SK-N-SH (cell line): ENCODE measurements around the gene RAB30. TPM values are rescaled to one million over a fixed set of nuclear protein-coding genes. Genes with fewer than 3 reads are reported as not detected.

Experiments
- CTCF ChIA-PET: fragments of 300-600, 350-600 bp; formaldehyde crosslinking; extraction: SDS; loops from one replicate; lab custom pipeline; 2021; lab: Yijun Ruan, JAX
- POLR2A ChIA-PET: fragments of 350-600 bp; sonication (Branson Sonifier 250); formaldehyde crosslinking; extraction: SDS; loops from one replicate; lab custom pipeline; 2020; ENCODE audit warnings: antibody characterized with exemption, inconsistent platforms; lab: Yijun Ruan, JAX
- DNase-seq: peaks from one replicate; pipeline ENCODE4 v3.0.0; 2012
- H2AFZ ChIP-seq: fragments of 200-600 bp; sonication (generic); 2 replicates; pipeline ENCODE4 v1.8.1; 2016; ENCODE audit warnings: antibody characterized with exemption, mild to moderate bottlenecking, low read depth
- H3F3A ChIP-seq: fragments of 200-600 bp; sonication (generic); replicated peaks from 2 replicates; pipeline ENCODE3; 2016; ENCODE audit warnings: antibody characterized with exemption, mild to moderate bottlenecking; ENCODE audit not compliant: insufficient read depth
- H3K27ac ChIP-seq, 2 experiments: fragments of 200-500 bp in 1 of 2; fragments of 200-600 bp in 1 of 2; sonication (Bioruptor generic) in 1 of 2; sonication (generic), shearing (Covaris generic) in 1 of 2; 2 replicates each; pipeline versions ENCODE4 v1.5.1 to v1.6.1; 2014 to 2016; ENCODE audit warnings: low read depth in 2 of 2, inconsistent platforms in 1 of 2, low read length in 1 of 2, mild to moderate bottlenecking in 1 of 2, mixed read lengths in 1 of 2
- H3K27me3 ChIP-seq: fragments of 200-600 bp; sonication (generic), shearing (Covaris generic); 2 replicates; pipeline ENCODE4 v1.6.1; 2016; ENCODE audit warnings: mixed run types; ENCODE audit not compliant: insufficient read depth
- H3K36me3 ChIP-seq, 2 experiments: fragments of 200-500 bp in 1 of 2; fragments of 200-600 bp in 1 of 2; sonication (Bioruptor generic) in 1 of 2; sonication (generic) in 1 of 2; replicated peaks in 1 of 2; 2 replicates each; pipeline versions ENCODE3 to v1.5.1; 2014 to 2016; ENCODE audit warnings: low read length in 1 of 2, mild to moderate bottlenecking in 1 of 2; ENCODE audit not compliant: insufficient read depth in 2 of 2, control insufficient read depth in 1 of 2
- H3K4me1 ChIP-seq, 2 experiments: fragments of 200-500 bp in 1 of 2; fragments of 200-600 bp in 1 of 2; sonication (Bioruptor generic) in 1 of 2; sonication (generic), shearing (Covaris generic) in 1 of 2; 2 replicates each; pipeline versions ENCODE4 v1.5.1 to v1.6.1; 2014 to 2016; ENCODE audit warnings: low read depth in 1 of 2, low read length in 1 of 2, mixed run types in 1 of 2; ENCODE audit not compliant: insufficient read depth in 2 of 2, control insufficient read depth in 1 of 2
- H3K4me2 ChIP-seq: fragments of 200-600 bp; sonication (generic), shearing (Covaris generic); 2 replicates; pipeline ENCODE4 v1.6.1; 2017; ENCODE audit warnings: mixed run types
- H3K4me3 ChIP-seq, 2 experiments: fragments of 200-500 bp in 1 of 2; fragments of 200-600 bp in 1 of 2; sonication (Bioruptor generic) in 1 of 2; sonication (generic), shearing (Covaris generic) in 1 of 2; 2 replicates each; pipeline versions ENCODE4 v1.5.1 to v1.8.1; 2014 to 2016; ENCODE audit warnings: low read depth in 2 of 2, inconsistent platforms in 1 of 2, low read length in 1 of 2, mild to moderate bottlenecking in 1 of 2, mixed read lengths in 1 of 2, moderate library complexity in 1 of 2
- H3K79me2 ChIP-seq: fragments of 200-600 bp; sonication (generic); 2 replicates; pipeline ENCODE4 v1.8.1; 2017; ENCODE audit warnings: mild to moderate bottlenecking; ENCODE audit not compliant: insufficient read depth
- H3K9ac ChIP-seq: fragments of 200-600 bp; sonication (generic); 2 replicates; pipeline ENCODE4 v1.6.1; 2017; ENCODE audit warnings: mixed run types
- H3K9me2 ChIP-seq: fragments of 200-600 bp; sonication (generic); 2 replicates; pipeline ENCODE4 v1.6.1; 2017; ENCODE audit warnings: mixed run types
- H3K9me3 ChIP-seq: fragments of 200-600 bp; sonication (generic); 2 replicates; pipeline ENCODE4 v1.6.1; 2017; ENCODE audit warnings: mixed run types, mild to moderate bottlenecking, moderate library complexity
- H4K20me1 ChIP-seq: fragments of 200-600 bp; sonication (generic); 2 replicates; pipeline ENCODE4 v1.6.1; 2017; ENCODE audit warnings: mild to moderate bottlenecking, mixed run types; ENCODE audit not compliant: insufficient read depth
- EP300 ChIP-seq, 2 experiments: IDR thresholded peaks; 2 replicates each; pipeline versions ENCODE4 v1.4.0 to v1.6.1; 2012; ENCODE audit warnings: borderline replicate concordance in 1 of 2, low read depth in 1 of 2, low read length in 1 of 2
- FOSL2 ChIP-seq: IDR thresholded peaks from 2 replicates; pipeline ENCODE4 v1.4.0; 2012; ENCODE audit warnings: low read depth, mild to moderate bottlenecking, moderate library complexity, borderline replicate concordance
- FOXJ3 ChIP-seq: sonication (generic); formaldehyde crosslinking; IDR thresholded peaks from 2 replicates; pipeline ENCODE4 v1.5.1; 2020; ENCODE audit warnings: mild to moderate bottlenecking, missing genetic modification reagents
- RCOR1 ChIP-seq: fragments of 150-350 bp; IDR thresholded peaks from 2 replicates; pipeline ENCODE4 v1.6.1; 2017; ENCODE audit warnings: antibody characterized with exemption, low read length
- RFX5 ChIP-seq: IDR thresholded peaks from 2 replicates; pipeline ENCODE4 v1.6.1; 2012; ENCODE audit warnings: mild to moderate bottlenecking, improper control_type of control experiment, low read length
- SIN3A ChIP-seq: IDR thresholded peaks from 2 replicates; pipeline ENCODE4 v1.6.1; 2012; ENCODE audit warnings: low read depth, mild to moderate bottlenecking, low read length, moderate library complexity, borderline replicate concordance
- TCF12 ChIP-seq: IDR thresholded peaks from 2 replicates; pipeline ENCODE4 v1.4.0; 2012
- TEAD4 ChIP-seq: IDR thresholded peaks from 2 replicates; pipeline ENCODE4 v1.4.0; 2012; ENCODE audit warnings: mild to moderate bottlenecking, borderline replicate concordance; ENCODE audit not compliant: insufficient read depth
- WGBS: methylation state at CpG from one replicate; pipeline ENCODE4 v1.1.6; 2017; ENCODE audit warnings: low lambda C conversion rate; 5-methylcytosine and 5-hydroxymethylcytosine counted together
- polyA plus RNA-seq, 3 experiments: library from polyadenylated mRNA; depleted of rRNA; stranded (reverse); fragments of >200 nt; gene quantifications; 2 replicates each; pipeline ENCODE4 v1.2.3, GENCODE V29; 2012
- TF ChIP-seq, protein P1 (sequence below): IDR thresholded peaks from 2 replicates; pipeline ENCODE4 v1.4.0; 2012; ENCODE audit warnings: low read depth
- TF ChIP-seq, protein P2 (sequence below): IDR thresholded peaks from 2 replicates; pipeline ENCODE4 v1.4.0; 2012; ENCODE audit warnings: low read depth, borderline replicate concordance

RAB30 gene
- polyA plus RNA-seq, 1 of the 3 experiments (the other 2 are of a cell fraction), result 3.3 TPM

GRCh38 chr11:83012168-83013067 lies 59.3 kb downstream of the RAB30 start:
- Histone ChIP-seq H2AFZ (no peak overlapping the region), H3K4me1 (peaks cover 16 to 33% of the 10 kb centered on the region in 2 experiments), H3F3A (peaks cover 18% of the 10 kb centered on the region), H3K79me2 (peaks cover 25% of the 10 kb centered on the region), H3K9ac (no peak overlapping the region), H3K36me3 (no peaks in the 10 kb centered on the region), H3K9me2 (no peaks in the 10 kb centered on the region), H3K27ac (peak overlapping the region in 1 of 2 experiments; percentile 39; a peak in 1 of 4 replicates), H3K4me2 (peak overlapping the region; percentile 22), H4K20me1 (no peaks in the 10 kb centered on the region), H3K9me3 (no peaks in the 10 kb centered on the region), H3K27me3 (no peaks in the 10 kb centered on the region)
- DNase-seq, result no peak
- CTCF ChIA-PET, result no interaction called here
- WGBS, result 91% methylated on average over 7 of the region's 7 CpGs
- TF ChIP-seq FOSL2, result no peak
- TF ChIP-seq RFX5, result no peak
- TF ChIP-seq RCOR1, result no peak
- TF ChIP-seq EP300 (IDR thresholded peaks at IDR 0.05; ENCODE audit: borderline replicate concordance in 1 of 2, low read depth in 1 of 2, low read length in 1 of 2), result no peak
- TF ChIP-seq, protein P1, sequence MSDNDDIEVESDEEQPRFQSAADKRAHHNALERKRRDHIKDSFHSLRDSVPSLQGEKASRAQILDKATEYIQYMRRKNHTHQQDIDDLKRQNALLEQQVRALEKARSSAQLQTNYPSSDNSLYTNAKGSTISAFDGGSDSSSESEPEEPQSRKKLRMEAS, result no peak
- TF ChIP-seq TCF12, result no peak
- TF ChIP-seq TEAD4, result no peak
- no peak for TF ChIP-seq FOXJ3
- no peak for TF ChIP-seq SIN3A
- TF ChIP-seq, protein P2, sequence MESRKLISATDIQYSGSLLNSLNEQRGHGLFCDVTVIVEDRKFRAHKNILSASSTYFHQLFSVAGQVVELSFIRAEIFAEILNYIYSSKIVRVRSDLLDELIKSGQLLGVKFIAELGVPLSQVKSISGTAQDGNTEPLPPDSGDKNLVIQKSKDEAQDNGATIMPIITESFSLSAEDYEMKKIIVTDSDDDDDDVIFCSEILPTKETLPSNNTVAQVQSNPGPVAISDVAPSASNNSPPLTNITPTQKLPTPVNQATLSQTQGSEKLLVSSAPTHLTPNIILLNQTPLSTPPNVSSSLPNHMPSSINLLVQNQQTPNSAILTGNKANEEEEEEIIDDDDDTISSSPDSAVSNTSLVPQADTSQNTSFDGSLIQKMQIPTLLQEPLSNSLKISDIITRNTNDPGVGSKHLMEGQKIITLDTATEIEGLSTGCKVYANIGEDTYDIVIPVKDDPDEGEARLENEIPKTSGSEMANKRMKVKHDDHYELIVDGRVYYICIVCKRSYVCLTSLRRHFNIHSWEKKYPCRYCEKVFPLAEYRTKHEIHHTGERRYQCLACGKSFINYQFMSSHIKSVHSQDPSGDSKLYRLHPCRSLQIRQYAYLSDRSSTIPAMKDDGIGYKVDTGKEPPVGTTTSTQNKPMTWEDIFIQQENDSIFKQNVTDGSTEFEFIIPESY, result no peak
- TF ChIP-seq, all 33 proteins: peak for 0
- H3K4me3 ChIP-seq, result no peak overlapping the region
- POLR2A ChIA-PET, result no interaction called here

- peak overlapping the region; percentile 17 to 39; a peak in 1 of 4 replicates for H3K27ac ChIP-seq
- 96% methylated on average over 2 of the region's 2 CpGs for WGBS
- no peaks in the 10 kb centered on the region for H3K9me2 ChIP-seq
- no peaks in the 10 kb centered on the region for H3K36me3 ChIP-seq
- TF ChIP-seq RFX5, result no peak
- TF ChIP-seq, all 33 proteins: peak for 0
- no peaks in the 10 kb centered on the region for H3K9me3 ChIP-seq
- H3K9ac ChIP-seq, result no peak overlapping the region
- H3K79me2 ChIP-seq, result peaks cover 25% of the 10 kb centered on the region
- ChIA-PET POLR2A (no interaction called here), CTCF (no interaction called here)
- peaks cover 21% of the 10 kb centered on the region for H3F3A ChIP-seq
- no peak for DNase-seq
- peak overlapping the region; percentile 22 for H3K4me2 ChIP-seq
- H3K4me1 ChIP-seq, result peaks cover 21 to 37% of the 10 kb centered on the region in 2 experiments
- no peaks in the 10 kb centered on the region for H4K20me1 ChIP-seq
- H2AFZ ChIP-seq, result no peak overlapping the region
- no peak overlapping the region for H3K4me3 ChIP-seq
- no peaks in the 10 kb centered on the region for H3K27me3 ChIP-seq
Observed at GRCh38 chr11:83011333-83012167, 60.1 kb downstream of the RAB30 start.
